Esophagus muscularis mucosa (tissue), 4 donors: ENCODE results near the gene ESYT3. TPM values are rescaled to one million over a fixed set of nuclear protein-coding genes. Genes with fewer than 3 reads are reported as not detected.

Source experiments
- DNase-seq: peaks from one replicate; pipeline ENCODE4 v3.0.0-alpha.2; 2017; ENCODE audit errors: extremely low spot score
- H3K27ac ChIP-seq, 4 donors: fragments of 200-600 bp; sonication (generic); replicated peaks in 1 of 4; 1 replicate in 3 of 4; 2 replicates in 1 of 4; pipeline ENCODE4 v1.5.1; 2016 to 2019; ENCODE audit warnings: mild to moderate bottlenecking in 1 of 4
- H3K27me3 ChIP-seq, 4 donors: fragments of 200-600 bp; sonication (generic); one replicate each; pipeline versions ENCODE4 v1.5.1 to v1.6.0; 2016 to 2019
- H3K36me3 ChIP-seq, 4 donors: fragments of 200-600 bp; sonication (generic); one replicate each; pipeline ENCODE4 v1.5.1; 2016 to 2019
- H3K4me1 ChIP-seq, 4 donors: fragments of 200-600 bp; sonication (generic); one replicate each; pipeline ENCODE4 v1.5.1; 2016 to 2019
- H3K4me3 ChIP-seq, 4 donors: fragments of 200-600 bp; sonication (generic); 1 replicate in 2 of 4; 2 replicates in 2 of 4; pipeline ENCODE4 v1.5.1; 2016 to 2019; ENCODE audit warnings: mild to moderate bottlenecking in 4 of 4, moderate library complexity in 1 of 4
- H3K9me3 ChIP-seq, 4 donors: fragments of 200-600 bp; sonication (generic); 1 replicate in 3 of 4; 2 replicates in 1 of 4; pipeline ENCODE4 v1.5.1; 2016 to 2019
- CTCF ChIP-seq, 3 experiments: fragments of 200-600 bp in 2 of 3; fragments of 450-650 bp in 1 of 3; sonication (generic) in 2 of 3; IDR thresholded peaks; one replicate each; pipeline ENCODE4 v1.5.1; 2017 to 2019; ENCODE audit warnings: antibody characterized with exemption in 3 of 3, mild to moderate bottlenecking in 2 of 3, moderate library complexity in 1 of 3
- EP300 ChIP-seq: sonication (generic); formaldehyde crosslinking; IDR thresholded peaks from one replicate; pipeline ENCODE4 v1.6.1; 2017; ENCODE audit warnings: antibody characterized with exemption
- POLR2A ChIP-seq: fragments of 450-650 bp; IDR thresholded peaks from one replicate; pipeline ENCODE4 v1.6.1; 2017; ENCODE audit warnings: antibody characterized with exemption, moderate library complexity, mild to moderate bottlenecking, low read depth
- POLR2AphosphoS5 ChIP-seq, 2 donors: sonication (generic); formaldehyde crosslinking; IDR thresholded peaks; one replicate each; pipeline ENCODE4 v1.6.1; 2017; ENCODE audit warnings: antibody characterized with exemption in 2 of 2
- WGBS: methylation state at CpG from one replicate; pipeline ENCODE4 v1.1.5; 2018; 5-methylcytosine and 5-hydroxymethylcytosine counted together
- intact Hi-C: fragments of 100-400 bp; cut with DNase I; formaldehyde crosslinking; loops from one replicate; pipeline ENCODE4 v1.15.1; 2023
- total RNA-seq, 4 donors: library from RNA; depleted of rRNA; stranded (reverse); fragments of >200 nt; gene quantifications; one replicate each; pipeline versions ENCODE4 v1.1.0 to v1.2.1, GENCODE V29; 2016

Gene ESYT3
- total RNA-seq, 4 donors from 2014 or later, result 0.45 to 1.1 (median 0.83) TPM; not detected in 1

GRCh38 chr3:138432576-138433240 is 1.7 kb upstream of the ESYT3 start:
- Histone ChIP-seq H3K4me1 (peaks cover 15 to 25% (median 23%) of the 10 kb centered on the region in 4 donors), H3K4me3 (no peak overlapping the region), H3K36me3 (no peaks in the 10 kb centered on the region), H3K27ac (no peak overlapping the region), H3K9me3 (no peaks in the 10 kb centered on the region), H3K27me3 (peaks cover 0 to 39% (median 8%) of the 10 kb centered on the region in 4 donors)
- intact Hi-C loops, result no loop called here
- DNase-seq, result no peak
- TF ChIP-seq POLR2AphosphoS5 (IDR thresholded peaks at IDR 0.05) (no peak), CTCF (IDR thresholded peaks at IDR 0.05) (no peak), POLR2A (no peak), EP300 (no peak)
- WGBS, result 87% methylated on average over 4 of the region's 4 CpGs

- H3K27me3 ChIP-seq, result peaks cover 0 to 44% (median 8%) of the 10 kb centered on the region in 4 donors
- H3K4me3 ChIP-seq, result peak overlapping the region; percentile 53 to 68 (median 58)
- WGBS, result 44% methylated on average over 16 of the region's 16 CpGs
- H3K4me1 ChIP-seq, result peaks cover 15 to 25% (median 23%) of the 10 kb centered on the region in 4 donors
- intact Hi-C loops, result no loop called here
- no peak for TF ChIP-seq POLR2A
- H3K36me3 ChIP-seq, result no peaks in the 10 kb centered on the region
- H3K9me3 ChIP-seq, result no peaks in the 10 kb centered on the region
- no peak overlapping the region for H3K27ac ChIP-seq
- DNase-seq, result no peak
These were observed 532 bp upstream of the ESYT3 start for GRCh38 chr3:138433892-138434275.

- no peak overlapping the region for H3K27ac ChIP-seq
- H3K27me3 ChIP-seq, result peaks cover 0 to 44% (median 8%) of the 10 kb centered on the region in 4 donors
- 6% methylated on average over 23 of the region's 78 CpGs for WGBS
- no peak for DNase-seq
- intact Hi-C loops, result no loop called here
- H3K9me3 ChIP-seq, result no peaks in the 10 kb centered on the region
- H3K36me3 ChIP-seq, result no peaks in the 10 kb centered on the region
- TF ChIP-seq POLR2AphosphoS5 (IDR thresholded peaks at IDR 0.05) (no peak), POLR2A (no peak), CTCF (IDR thresholded peaks at IDR 0.05) (no peak), EP300 (no peak)
- H3K4me1 ChIP-seq, result peaks cover 16 to 25% (median 24%) of the 10 kb centered on the region in 4 donors
- peak overlapping the region; percentile 53 to 68 (median 58) for H3K4me3 ChIP-seq
These were observed 708 bp downstream of the ESYT3 start for GRCh38 chr3:138434875-138435772.

- no peak for DNase-seq
- peaks cover 0 to 44% (median 8%) of the 10 kb centered on the region in 4 donors for H3K27me3 ChIP-seq
- intact Hi-C loops, result no loop called here
These were observed 1.4 kb downstream of the ESYT3 start for GRCh38 chr3:138435840-138436239.

More at GRCh38 chr3:138435840-138436239, 1.4 kb downstream of the ESYT3 start:
- Histone ChIP-seq H3K36me3 (no peaks in the 10 kb centered on the region), H3K27ac (no peak overlapping the region), H3K9me3 (no peaks in the 10 kb centered on the region), H3K4me3 (peak overlapping the region; percentile 53 to 68 (median 58)), H3K4me1 (peaks cover 21 to 28% (median 25%) of the 10 kb centered on the region in 4 donors)
- WGBS, result 78% methylated on average over 7 of the region's 8 CpGs
- TF ChIP-seq POLR2A, result no peak
- no peak for TF ChIP-seq CTCF (IDR thresholded peaks at IDR 0.05)
- TF ChIP-seq POLR2AphosphoS5 (IDR thresholded peaks at IDR 0.05), result no peak
- TF ChIP-seq EP300, result no peak
